Left ventricle myocardium superior (tissue), 1 donor: ENCODE data around the gene AIFM1. TPM values are rescaled to one million over a fixed set of nuclear protein-coding genes. Genes with fewer than 3 reads are reported as not detected.

ENCODE experiments used
- ATAC-seq: fragments of 200-7000 bp; cut with Tn5 transposase; one replicate; pipeline ENCODE4 v1.9.1; 2020; ENCODE audit warnings: mild to moderate bottlenecking, moderate library complexity
- DNase-seq: peaks from one replicate; pipeline ENCODE4 v3.0.0-alpha.2; 2020
- intact Hi-C: fragments of 100-400 bp; cut with micrococcal nuclease; formaldehyde crosslinking; loops from one replicate; pipeline ENCODE4 v1.11.0; 2022
- total RNA-seq: library from RNA; stranded (reverse); fragmentation: NEBNext Ultra II Directional; extraction: Animal tissue kit (Norgen Biotek cat#: 25700); gene quantifications from one replicate; pipeline ENCODE4 v1.2.1, GENCODE V29; 2021
- donor health status: DM: no; HTN: yes; CAD: no; lungs with severe emphysema.

The AIFM1 gene
- total RNA-seq, 1 donor from 2014 or later: 134 TPM

DNA sequence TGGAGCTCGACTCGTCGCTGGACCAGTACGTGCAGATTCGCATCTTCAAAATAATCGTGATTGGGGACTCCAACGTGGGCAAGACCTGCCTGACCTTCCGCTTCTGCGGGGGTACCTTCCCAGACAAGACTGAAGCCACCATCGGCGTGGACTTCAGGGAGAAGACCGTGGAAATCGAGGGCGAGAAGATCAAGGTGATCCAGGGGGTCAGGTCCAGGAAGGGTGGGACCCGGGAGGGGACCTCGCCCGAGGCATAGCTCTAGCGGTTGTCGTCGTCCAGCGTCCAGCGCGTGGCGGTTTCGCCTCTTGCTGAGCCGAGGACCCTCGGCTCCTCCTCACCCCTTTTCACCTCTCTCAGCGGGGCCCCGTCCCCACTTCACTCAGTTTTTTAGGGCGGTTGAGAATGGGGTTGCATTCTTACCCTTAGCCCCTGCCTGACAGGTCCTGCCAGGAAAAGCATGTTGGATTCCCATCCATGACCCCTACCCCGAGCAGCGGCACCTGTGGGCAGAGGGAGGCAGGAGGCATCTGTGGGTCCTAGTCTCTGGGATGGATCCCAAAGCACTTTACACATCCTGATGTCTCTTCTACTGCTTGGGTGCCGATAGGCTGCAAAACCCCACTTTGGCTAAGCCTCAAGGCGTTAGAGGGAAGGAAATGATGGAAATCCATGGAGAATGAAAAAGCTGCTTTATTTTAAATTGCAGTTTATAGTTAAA lies 6.6 kb upstream of the AIFM1 start:
- ATAC-seq: no peak
- intact Hi-C loops: no loop called here
- no peak for DNase-seq

DNA sequence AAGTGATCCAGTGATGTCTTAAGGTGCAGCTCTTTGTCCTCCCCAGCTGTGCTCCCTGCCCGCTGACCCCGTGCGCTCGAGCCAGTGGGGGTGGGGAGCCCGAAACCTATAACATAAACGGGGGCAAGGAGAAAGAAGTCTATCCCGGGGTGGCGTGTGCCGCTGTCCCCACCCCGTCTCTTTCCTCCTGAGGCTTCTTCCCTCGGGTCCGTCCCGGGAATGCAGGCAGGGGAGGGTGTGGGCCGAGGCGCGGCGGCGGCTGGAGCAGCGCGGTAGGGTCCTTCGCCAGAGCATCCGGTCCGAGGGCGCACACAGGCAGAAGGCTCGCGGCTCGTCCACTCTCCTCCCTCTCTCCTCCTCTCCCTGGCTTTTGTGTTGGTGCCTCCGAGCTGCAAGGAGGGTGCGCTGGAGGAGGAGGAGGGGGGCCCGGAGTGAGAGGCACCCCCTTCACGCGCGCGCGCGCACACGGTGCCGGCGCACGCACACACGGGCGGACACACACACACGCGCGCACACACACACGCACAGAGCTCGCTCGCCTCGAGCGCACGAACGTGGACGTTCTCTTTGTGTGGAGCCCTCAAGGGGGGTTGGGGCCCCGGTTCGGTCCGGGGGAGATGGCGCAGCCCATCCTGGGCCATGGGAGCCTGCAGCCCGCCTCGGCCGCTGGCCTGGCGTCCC lies 5.9 kb upstream of the AIFM1 start, which contains the start of gene RAB33A:
Gene RAB33A (plus strand): TSS at position 517 of the 681 bp plus-strand sequence. CDS start 101 bp downstream, at position 618.
- ATAC-seq (peak; percentile 32), DNase-seq (peak; percentile 39)
- intact Hi-C loops: no loop called here

DNA sequence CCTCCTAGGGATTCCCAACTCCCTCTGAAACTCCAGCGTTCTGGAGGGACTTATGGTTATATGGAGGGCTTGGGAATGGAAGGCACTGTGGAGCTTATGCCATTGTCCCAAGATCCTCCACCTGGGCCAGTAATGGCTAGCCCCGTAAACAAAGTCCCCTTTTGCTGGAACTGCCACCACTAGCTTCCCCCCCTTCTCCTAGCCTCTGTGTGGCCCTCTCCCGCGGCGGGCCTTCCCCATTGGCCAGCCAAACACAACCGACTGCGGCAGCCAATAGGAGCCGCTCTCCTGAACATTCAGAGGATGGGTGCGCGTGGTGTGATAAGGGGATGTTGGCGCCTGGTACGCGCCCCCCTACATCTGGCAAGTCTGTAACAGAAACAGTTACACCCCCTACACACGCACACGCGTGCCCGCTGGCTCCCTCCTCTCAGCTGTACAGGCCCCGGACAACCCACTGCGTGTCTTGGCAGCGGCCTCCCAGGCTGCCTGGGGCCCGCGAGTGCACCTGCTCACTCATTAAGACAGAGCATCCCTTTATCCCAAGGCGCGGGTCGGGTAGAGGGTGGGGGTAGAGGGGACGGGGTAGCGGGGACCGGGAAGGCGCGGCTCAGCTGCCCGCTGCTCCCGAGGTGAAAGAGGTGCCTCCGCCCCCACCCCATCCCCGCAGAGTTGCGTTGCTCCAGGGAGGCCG lies 5.3 kb upstream of the AIFM1 start:
- ATAC-seq: peak; percentile 62
- DNase-seq: peak; percentile 61
- intact Hi-C loops: no loop called here

DNA sequence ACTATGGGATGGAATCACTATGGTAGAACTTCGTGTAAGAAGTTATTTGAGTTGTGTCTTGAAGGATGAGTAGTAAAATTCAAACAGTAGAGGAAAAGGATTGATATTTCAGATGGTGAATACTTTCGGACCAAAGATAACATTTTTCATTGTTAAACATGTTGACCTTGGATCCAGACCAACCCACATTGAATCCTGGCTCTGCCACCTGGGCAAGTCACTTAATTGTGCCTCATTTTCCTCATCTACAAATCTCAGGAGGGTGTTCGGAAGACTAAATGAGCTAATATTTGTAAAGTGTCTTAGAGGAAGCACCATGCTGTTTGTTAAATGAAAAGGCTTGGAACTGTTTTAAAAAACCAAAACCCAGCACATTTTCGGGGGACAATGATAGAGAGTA lies 1.4 kb upstream of the AIFM1 start:
- DNase-seq: no peak
- ATAC-seq: no peak
- intact Hi-C loops: no loop called here

DNA sequence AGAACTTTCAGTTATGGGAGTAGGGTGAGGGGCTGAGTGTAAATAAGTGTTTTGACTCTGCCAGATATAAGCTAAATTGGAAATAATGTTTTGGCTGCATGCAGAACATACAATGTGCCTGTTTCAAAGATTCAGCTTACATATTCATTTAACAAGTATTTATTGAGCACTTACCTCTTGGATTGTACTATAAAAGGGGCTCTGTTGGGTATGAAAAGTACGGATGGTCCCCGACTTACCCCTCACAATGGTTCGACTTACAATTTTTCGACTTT lies 799 bp upstream of the AIFM1 start:
- intact Hi-C loops: no loop called here
- ATAC-seq (no peak), DNase-seq (no peak)

DNA sequence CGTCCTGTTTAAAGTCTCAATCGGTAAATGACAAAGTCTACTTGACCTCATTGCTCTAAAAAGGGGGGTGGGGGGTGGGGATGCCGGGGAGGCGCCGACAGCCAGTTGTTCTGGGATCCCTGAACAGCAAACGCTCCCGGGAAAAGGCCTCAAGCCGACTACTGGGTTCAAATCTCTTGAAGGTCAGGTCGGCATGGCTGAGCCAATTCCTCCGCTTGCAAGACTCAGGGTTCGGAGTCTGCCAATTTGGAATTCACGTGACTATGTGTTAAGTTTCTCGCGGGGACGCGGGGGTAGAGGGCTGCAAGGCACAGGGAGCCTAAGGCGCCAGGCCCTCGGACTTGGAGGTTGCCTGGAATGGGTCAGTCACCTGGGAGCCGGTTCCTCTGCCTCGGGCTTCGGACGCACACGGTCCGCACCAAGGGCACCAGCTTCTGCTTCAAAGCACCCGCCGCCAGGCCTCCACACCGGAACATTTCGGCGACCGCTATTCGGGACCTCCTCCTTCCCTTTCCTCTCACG lies 399 bp downstream of the AIFM1 start:
- DNase-seq: no peak
- intact Hi-C loops: no loop called here
- ATAC-seq: peak; percentile 54

DNA sequence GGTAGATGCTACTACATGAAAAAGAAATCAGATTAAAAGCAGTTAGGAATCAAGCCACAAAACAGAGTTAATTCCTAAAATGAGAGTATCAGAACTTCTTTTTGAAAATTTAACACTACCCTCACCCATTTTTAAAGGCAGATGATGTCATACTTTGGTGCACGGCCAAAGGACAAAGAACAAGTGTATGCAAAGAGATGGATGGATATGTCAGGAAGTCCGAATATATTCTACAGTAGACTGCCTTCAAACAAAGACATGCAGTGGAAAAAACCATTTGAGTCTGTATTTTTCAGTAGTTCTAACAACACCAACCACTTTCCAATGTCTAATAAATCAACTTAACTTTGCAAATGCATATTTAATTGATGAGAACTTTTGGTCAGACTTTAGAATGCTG lies 2.2 kb downstream of the AIFM1 start:
- DNase-seq (no peak), ATAC-seq (no peak)
- intact Hi-C loops: no loop called here

DNA sequence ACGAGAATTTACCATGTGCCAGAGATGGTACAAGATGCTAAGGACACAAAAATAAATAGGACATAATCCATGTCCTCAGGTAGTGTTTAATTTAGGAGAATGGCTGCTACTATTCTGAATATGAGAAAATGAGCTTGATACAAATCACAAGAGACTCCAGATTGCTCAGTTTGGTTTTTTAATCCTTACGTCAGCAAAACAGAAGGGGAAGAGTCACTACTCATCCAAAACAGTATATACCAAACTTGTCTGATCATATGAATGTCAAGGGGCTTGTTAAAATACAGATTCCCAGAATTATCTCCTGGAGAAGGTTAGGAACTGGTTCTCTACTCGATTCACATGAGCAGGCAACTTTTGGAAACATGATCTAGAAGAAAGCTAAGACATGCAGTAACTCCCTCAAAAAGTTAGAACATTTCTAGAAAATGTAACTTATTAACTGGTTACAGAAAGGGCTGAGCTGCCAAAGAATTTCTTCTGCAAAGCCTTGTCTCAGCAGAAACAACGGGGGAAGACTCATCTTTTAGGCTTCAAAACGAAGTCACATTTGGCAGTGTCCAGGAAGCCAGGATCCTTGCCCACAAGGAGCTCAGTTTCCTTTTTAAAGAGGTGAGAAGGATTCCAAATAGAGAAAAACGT lies 3.4 kb downstream of the AIFM1 start:
- intact Hi-C loops: no loop called here

DNA sequence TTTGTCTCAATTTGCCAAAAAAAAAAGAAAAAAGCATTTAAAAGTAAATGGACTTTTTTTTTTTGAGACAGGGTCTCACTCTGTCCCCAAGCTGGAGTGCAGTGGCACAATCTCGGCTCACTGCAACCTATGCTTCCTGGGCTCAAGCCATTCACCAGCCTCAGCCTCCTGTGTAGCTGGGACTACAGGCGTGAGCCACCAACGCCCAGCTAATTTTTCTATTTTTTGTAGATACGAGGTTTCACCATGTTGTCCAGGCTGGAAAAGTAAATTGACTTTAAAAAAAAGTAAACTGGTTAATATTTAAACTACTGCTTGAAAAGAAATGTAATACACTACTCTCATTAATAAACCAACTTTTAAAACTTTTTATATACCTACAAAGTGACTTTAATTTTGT lies 5.9 kb downstream of the AIFM1 start:
- intact Hi-C loops: no loop called here
- DNase-seq: no peak
- no peak for ATAC-seq

More for the DNA sequence above, 3.4 kb downstream of the AIFM1 start:
- DNase-seq (no peak), ATAC-seq (no peak)

DNA sequence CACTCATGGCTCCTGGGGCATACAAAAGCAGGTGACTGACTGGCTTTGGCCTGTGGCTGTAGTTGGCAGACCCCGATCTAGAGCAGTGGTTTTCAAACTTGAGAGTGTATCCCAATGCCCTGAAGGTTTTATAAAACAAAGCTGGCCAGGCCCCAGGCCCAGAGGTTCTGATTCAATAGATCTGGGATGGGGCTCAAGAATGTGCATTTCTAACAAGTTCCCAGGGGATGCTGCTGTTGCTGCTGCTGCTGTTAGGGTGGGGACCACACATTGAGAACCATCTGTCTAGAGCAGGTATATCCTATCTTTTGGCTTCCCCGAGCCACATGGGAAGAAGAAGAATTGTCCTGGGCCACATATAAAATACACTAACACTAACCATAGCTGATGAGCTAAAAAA lies 7.3 kb downstream of the AIFM1 start:
- no peak for ATAC-seq
- intact Hi-C loops: no loop called here
- no peak for DNase-seq

DNA sequence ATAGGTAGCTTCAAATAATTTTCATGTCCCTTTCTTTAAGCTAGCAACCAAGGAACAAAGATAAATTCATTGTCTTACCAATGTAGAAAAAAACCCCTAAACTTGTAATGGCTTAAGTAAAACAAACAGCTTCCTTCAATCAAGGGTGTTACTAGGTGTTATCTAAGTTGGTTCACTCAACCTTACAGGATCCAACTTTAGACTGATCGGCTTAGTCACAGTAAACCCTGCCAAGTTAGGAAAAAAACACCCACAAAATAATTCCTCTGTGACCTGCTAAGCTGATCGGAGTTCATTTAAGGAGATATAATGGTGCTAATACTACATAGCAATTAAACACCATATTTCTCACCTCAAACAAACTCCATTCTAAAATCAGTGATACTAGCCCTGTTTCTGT lies 10.1 kb downstream of the AIFM1 start:
- DNase-seq: no peak
- intact Hi-C loops: no loop called here
- ATAC-seq: peak; percentile 53

DNA sequence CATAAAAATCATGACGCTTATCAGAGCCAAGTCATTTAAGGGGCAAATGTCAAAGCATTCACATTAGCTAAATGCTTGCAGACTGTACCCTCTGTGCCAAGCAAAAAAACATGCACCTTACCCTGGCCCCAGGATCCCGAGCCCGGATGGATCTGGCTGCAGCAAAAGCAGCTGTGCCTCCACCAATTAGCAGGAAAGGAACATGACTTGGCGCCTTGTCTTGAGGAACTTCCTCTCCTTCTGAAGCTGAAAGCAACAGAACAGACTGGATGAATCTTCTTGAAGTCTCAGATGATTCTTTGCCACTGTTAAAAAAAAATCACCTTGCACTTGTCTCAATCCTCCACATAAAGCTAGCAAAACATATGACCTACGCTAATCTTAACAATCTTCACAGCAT lies 18.0 kb downstream of the AIFM1 start:
- intact Hi-C loops: no loop called here
- no peak for DNase-seq
- no peak for ATAC-seq

DNA sequence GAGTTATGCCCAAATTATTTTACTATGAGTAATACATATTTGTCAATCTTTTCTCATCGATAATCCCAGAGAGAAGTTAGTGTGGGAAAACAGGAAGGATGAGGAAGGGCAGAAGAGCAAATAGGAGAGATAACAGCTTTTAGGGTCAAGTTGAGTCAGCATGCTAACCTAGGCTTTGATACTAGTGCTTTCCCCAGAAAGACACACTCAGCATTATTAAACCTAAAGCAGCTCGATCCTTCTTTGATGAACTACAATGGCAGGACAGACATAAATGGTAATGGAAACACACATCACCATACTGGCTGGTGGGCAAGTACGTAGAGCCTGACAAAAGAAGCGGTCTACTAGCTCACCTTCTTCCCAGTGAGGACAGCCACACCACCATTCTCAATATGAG lies 20.5 kb downstream of the AIFM1 start:
- no peak for DNase-seq
- no peak for ATAC-seq
- intact Hi-C loops: no loop called here

DNA sequence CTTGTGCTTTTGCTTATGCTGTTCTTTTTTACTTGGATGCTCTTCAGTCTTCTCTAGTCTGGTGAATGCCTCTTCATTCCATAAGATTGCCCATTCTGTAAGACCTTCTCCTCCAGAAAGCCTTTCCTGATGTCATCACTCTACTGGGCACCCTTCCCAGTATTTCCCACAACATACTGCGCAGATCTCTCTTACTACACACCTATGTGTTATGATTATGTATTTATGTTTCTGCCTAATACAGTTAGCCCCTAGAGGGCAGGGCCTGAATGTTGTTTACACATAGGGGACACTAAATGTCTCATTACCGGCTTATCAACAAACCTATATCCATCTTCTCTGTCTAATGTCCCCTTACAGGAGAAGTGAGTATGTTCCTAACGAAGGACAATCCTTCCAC lies 21.1 kb downstream of the AIFM1 start:
- peak; percentile 21 for ATAC-seq
- DNase-seq: no peak
- intact Hi-C loops: no loop called here

DNA sequence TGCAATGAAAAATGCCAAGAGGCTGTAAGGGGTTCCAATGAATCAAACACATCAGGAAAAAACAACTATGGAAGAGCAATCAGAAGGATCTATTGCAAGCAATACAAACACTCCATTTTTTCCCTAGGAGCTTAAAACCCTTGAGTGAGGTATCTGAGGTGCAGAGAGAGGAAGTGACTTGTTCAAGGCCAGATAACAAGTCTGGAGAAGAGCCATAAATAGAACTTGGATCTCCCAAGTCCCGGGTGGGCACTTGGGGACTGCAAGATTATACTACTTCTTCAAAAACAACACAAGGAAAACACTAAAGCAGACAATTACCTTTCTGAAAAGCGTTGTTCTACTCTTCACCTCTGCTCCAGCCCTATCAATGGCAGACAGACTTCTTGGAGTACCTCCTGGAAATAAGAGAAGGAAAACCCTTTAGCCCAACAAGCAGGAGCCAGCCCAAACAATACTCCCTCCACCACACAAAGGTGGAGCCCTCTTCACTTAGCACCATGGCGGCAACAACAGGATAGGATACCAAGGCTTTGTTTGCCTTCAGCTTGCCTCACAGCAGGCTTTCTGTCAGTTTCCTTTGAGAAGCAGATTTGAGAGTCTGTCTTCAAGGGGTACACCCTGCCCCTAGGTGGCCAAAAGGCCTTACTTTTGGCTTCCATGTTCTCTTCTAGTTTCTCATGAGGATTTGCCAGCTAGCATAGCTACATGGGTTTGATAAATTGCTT lies 26.0 kb downstream of the AIFM1 start:
- no peak for ATAC-seq
- intact Hi-C loops: no loop called here

DNA sequence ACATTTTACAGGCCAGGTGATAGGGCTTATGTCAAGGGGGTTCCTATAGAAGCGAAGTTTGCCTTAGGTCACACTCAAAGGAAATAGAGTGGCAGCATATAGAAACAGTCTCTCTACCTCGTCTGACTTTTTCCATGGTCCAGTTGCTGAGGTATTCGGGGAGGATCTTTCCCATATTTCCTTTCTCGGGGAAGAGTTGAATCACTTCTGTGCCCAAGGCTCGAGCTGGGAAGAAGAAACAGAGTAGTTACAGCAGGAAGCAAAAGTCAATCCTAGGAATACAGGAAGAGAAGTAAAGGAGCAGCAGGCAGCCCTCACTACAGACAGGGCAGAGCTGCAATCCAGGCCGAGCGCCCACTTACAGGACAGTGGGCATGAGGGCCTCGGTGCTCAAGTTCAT lies 28.7 kb downstream of the AIFM1 start:
- no peak for ATAC-seq
- no peak for DNase-seq
- intact Hi-C loops: no loop called here

More for the DNA sequence above, 26.0 kb downstream of the AIFM1 start:
- no peak for DNase-seq

DNA sequence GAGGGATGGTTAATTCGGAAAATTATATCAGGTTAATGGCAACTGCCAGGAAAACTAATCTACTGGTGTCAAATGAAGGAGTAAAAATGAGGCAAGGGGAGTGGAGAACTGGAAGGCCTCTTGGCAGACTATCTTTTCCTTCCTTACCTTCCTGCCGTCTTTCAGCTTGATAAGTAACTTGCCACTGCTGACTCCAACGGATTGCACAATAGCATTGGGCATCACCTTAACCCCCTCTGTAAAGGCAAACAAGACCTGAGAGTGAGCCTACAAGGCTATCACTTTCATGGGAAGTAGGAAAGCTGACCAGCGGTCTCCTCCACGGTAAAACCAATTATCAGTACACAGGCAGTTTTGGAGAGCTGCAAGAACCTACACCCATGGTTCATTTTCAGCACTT lies 29.1 kb downstream of the AIFM1 start:
- intact Hi-C loops: no loop called here
- no peak for ATAC-seq

DNA sequence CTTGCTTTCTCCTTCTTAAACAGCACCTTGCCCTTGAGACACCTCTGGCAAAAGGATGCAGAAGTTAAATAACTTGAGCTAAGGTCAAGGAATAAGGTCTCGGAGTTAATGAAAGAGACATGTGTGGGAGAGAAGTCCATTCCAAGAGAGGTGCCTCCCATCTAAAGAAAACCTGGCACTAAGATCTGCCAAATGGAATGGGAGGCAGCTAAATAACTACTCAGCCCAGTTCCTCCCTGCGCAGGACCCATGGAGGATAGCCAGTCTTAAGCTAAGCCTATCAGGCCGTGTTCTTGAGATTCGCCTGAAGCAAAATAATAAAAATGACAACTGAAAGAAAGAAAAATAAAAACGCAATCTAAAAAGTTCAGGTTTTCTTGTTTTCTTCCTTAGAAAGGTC lies 34.7 kb downstream of the AIFM1 start:
- no peak for DNase-seq
- ATAC-seq: no peak
- intact Hi-C loops: no loop called here

More for the DNA sequence above, 29.1 kb downstream of the AIFM1 start:
- no peak for DNase-seq
